ENCODE results near the gene CMC4. TPM values are rescaled to one million over a fixed set of nuclear protein-coding genes. Genes with fewer than 3 reads are reported as not detected.

CMC4 gene, protein sequence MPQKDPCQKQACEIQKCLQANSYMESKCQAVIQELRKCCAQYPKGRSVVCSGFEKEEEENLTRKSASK
- 6.4 TPM for polyA plus RNA-seq (2013, experiment 1 of 2)
- 5.5 TPM for polyA plus RNA-seq (2013, experiment 2 of 2)

DNA sequence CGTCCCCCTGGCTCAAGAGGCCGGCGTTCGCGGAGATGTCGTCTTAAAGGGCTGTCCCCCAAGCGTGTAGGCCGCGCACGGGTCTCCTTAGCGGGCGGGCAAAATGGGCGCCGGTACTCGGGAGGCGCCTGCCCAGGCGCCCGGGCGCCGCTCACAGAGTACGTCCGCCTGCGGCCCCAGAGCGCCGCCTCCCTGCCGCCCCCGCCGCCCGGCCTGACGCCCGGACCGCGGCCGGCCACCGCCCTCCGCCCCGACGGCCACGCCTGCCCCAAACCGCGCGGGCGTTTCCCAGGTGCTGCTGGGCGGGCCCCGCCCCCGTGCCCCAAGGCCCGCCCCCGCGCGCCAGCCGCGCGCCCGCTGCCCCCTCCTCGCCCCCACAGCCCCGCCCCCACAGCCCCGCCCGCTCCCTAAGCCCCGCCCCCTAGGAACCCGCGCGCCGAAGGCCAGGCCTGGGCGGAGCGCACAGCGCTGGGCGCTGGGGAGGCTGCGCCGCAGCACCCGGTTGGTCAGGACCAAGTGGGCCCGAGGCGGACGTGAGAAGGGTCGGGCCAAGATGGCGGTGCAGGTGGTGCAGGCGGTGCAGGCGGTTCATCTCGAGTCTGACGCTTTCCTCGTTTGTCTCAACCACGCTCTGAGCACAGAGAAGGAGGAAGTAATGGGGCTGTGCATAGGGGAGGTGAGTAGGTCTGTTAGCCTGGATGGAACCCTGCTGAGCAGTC, at the start of gene CMC4, which contains the start of the genes BRCC3 and MTCP1:
TSS of gene CMC4 (minus strand) at position 162 of the 719 bp plus-strand sequence. CDS start 7,113 bp downstream, outside the sequence.
TSS of gene BRCC3 (plus strand) at position 534 of the 719 bp plus-strand sequence. CDS start at position 554, 20 bp downstream.
TSS of gene MTCP1 (minus strand) at position 162 of the 719 bp plus-strand sequence. CDS start 5,126 bp downstream, outside the sequence.
- Histone ChIP-seq H3K9ac (ENCODE audit: low read length) (peak within 1 kb of the TSS; percentile 88), H3K18ac (ENCODE audit: low read length) (peak within 1 kb of the TSS; percentile 42), H3K23ac (ENCODE audit: low read length) (no peak within 1 kb of the TSS), H3K4me1 (ENCODE audit: control insufficient read depth, low read depth, low read length) (no peaks in the 10 kb centered on the region), H3K36me3 (ENCODE audit: control insufficient read depth, insufficient read depth, low read length) (no peaks in the 10 kb centered on the region), H4K5ac (ENCODE audit: low read length) (no peak within 1 kb of the TSS), H4K8ac (ENCODE audit: low read depth, low read length) (no peak within 1 kb of the TSS), H3K27ac (ENCODE audit: low read depth, low read length) (peak within 1 kb of the TSS; percentile 44), H3K4ac (ENCODE audit: low read depth, low read length) (peak within 1 kb of the TSS; percentile 81), H3K27me3 (ENCODE audit: insufficient read depth, low read length, poor library complexity) (no peaks in the 10 kb centered on the region), H3K79me1 (ENCODE audit: low read length) (no peaks in the 10 kb centered on the region), H3K4me2 (ENCODE audit: low read length) (peak within 1 kb of the TSS; percentile 59), H2BK5ac (ENCODE audit: low read length) (no peak within 1 kb of the TSS), H2BK15ac (replicated peaks; ENCODE audit: low read depth) (no peak within 1 kb of the TSS), H3K4me3 (ENCODE audit: low read length) (peak within 1 kb of the TSS; percentile 91), H2BK120ac (ENCODE audit: low read depth, low read length) (no peak within 1 kb of the TSS), H3K79me2 (ENCODE audit: control insufficient read depth, insufficient read depth, low read length) (peaks cover 3% of the 10 kb centered on the region), H3K56ac (ENCODE audit: low read length) (peak within 1 kb of the TSS; percentile 98), H2AK5ac (ENCODE audit: low read length) (no peak within 1 kb of the TSS)
- DNase-seq, result peak; percentile 86
- WGBS (ENCODE audit: extremely low coverage, insufficient coverage, low lambda C conversion rate), result no CpG with 5 or more reads among the region's 81 CpGs

DNA sequence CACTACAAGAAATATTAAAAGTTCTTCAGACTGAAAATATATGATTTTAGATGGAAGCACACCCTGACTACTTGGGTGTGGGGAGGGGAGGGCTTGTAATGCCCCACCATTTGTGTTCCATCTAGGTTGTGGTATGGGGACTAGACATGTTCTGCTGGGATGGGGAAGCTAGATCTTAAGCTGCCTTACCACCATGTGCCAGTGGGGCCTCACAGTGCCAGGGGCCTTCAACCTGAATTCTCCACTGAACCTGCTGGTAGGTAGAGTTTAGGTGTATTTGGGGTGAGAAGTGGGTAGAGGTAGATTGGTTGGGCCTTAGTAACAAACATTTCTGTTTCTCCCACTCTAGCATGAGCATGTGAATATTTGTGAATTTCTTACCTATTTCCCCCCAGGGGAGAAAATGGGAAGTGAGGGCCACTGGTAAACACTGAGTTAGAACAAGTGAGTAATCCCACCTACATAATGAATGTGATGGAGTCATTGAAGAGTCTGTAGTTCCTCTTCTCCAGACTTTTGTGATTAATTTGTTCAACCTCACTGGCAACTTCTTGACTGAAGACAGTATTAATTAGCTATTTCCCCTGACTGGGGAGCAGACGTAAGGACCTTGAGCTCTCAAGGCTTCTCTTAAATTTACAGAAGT, 44.4 kb upstream of the CMC4 start:
- Histone ChIP-seq H3K79me2 (ENCODE audit: control insufficient read depth, insufficient read depth, low read length) (no peaks in the 10 kb centered on the region), H3K4me1 (ENCODE audit: control insufficient read depth, low read depth, low read length) (no peaks in the 10 kb centered on the region), H3K9ac (ENCODE audit: low read length) (no peak overlapping the region), H3K36me3 (ENCODE audit: control insufficient read depth, insufficient read depth, low read length) (no peaks in the 10 kb centered on the region), H4K8ac (ENCODE audit: low read depth, low read length) (no peak overlapping the region), H4K5ac (ENCODE audit: low read length) (no peak overlapping the region), H3K4me3 (ENCODE audit: low read length) (no peak overlapping the region), H3K27me3 (ENCODE audit: insufficient read depth, low read length, poor library complexity) (no peaks in the 10 kb centered on the region), H3K4me2 (ENCODE audit: low read length) (no peak overlapping the region), H3K23ac (ENCODE audit: low read length) (no peak overlapping the region), H3K56ac (ENCODE audit: low read length) (no peak overlapping the region), H2BK15ac (replicated peaks; ENCODE audit: low read depth) (no peak overlapping the region), H3K27ac (ENCODE audit: low read depth, low read length) (no peak overlapping the region), H2AK5ac (ENCODE audit: low read length) (no peak overlapping the region), H2BK5ac (ENCODE audit: low read length) (no peak overlapping the region), H3K18ac (ENCODE audit: low read length) (no peak overlapping the region), H3K4ac (ENCODE audit: low read depth, low read length) (no peak overlapping the region), H2BK120ac (ENCODE audit: low read depth, low read length) (no peak overlapping the region), H3K79me1 (ENCODE audit: low read length) (no peaks in the 10 kb centered on the region)
- no peak for DNase-seq
- no CpG with 5 or more reads among the region's 1 CpG for WGBS (ENCODE audit: extremely low coverage, insufficient coverage, low lambda C conversion rate)

DNA sequence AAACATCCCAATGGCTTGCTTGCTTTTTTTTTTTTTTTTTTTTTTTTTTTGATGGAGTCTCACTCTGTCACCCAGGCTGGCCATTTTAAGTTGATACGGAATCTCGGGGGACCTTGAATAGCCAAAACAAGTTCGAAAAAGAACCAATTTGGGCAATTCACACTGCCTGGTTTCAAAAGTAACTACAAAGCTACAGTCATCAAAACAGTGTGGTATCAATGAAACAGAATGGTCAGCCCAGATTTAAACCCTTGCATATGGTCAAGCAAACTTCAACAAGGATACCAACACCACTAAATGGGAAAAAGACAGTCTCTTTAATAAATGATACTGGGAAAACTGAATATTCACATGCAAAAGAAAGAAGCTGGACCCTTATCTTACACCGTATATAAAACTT, 42.2 kb upstream of the CMC4 start:
- Histone ChIP-seq H3K4me3 (ENCODE audit: low read length) (no peak overlapping the region), H3K79me1 (ENCODE audit: low read length) (no peaks in the 10 kb centered on the region), H4K8ac (ENCODE audit: low read depth, low read length) (no peak overlapping the region), H3K23ac (ENCODE audit: low read length) (no peak overlapping the region), H3K79me2 (ENCODE audit: control insufficient read depth, insufficient read depth, low read length) (no peaks in the 10 kb centered on the region), H3K27ac (ENCODE audit: low read depth, low read length) (no peak overlapping the region), H3K36me3 (ENCODE audit: control insufficient read depth, insufficient read depth, low read length) (no peaks in the 10 kb centered on the region), H2BK15ac (replicated peaks; ENCODE audit: low read depth) (no peak overlapping the region), H3K27me3 (ENCODE audit: insufficient read depth, low read length, poor library complexity) (no peaks in the 10 kb centered on the region), H3K9ac (ENCODE audit: low read length) (no peak overlapping the region), H4K5ac (ENCODE audit: low read length) (no peak overlapping the region), H3K4me2 (ENCODE audit: low read length) (no peak overlapping the region), H3K18ac (ENCODE audit: low read length) (no peak overlapping the region), H2AK5ac (ENCODE audit: low read length) (no peak overlapping the region), H3K4ac (ENCODE audit: low read depth, low read length) (no peak overlapping the region), H3K4me1 (ENCODE audit: control insufficient read depth, low read depth, low read length) (no peaks in the 10 kb centered on the region), H2BK5ac (ENCODE audit: low read length) (no peak overlapping the region), H3K56ac (ENCODE audit: low read length) (no peak overlapping the region), H2BK120ac (ENCODE audit: low read depth, low read length) (no peak overlapping the region)
- no CpG with 5 or more reads among the region's 4 CpGs for WGBS (ENCODE audit: extremely low coverage, insufficient coverage, low lambda C conversion rate)
- DNase-seq, result no peak

DNA sequence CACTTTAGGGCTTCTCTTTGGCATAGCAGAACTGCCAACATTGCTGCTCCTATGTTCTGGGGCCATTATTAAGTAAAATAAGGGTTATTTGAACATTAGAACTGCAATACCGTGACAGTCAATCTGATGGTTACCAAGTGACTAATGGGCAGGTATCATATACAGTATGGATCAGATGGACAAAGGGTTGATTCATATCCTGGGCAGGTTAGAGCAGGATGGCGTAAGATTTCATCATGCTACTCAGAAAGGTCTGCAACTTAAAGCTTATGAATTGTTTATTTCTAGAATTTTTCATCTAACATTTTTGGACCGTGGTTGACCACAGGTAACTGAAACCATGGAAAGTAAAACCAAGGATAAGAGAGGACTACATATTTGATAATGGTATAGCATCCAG, 41.2 kb upstream of the CMC4 start:
- Histone ChIP-seq H4K5ac (ENCODE audit: low read length) (no peak overlapping the region), H3K4me2 (ENCODE audit: low read length) (no peak overlapping the region), H2BK120ac (ENCODE audit: low read depth, low read length) (no peak overlapping the region), H3K27me3 (ENCODE audit: insufficient read depth, low read length, poor library complexity) (no peaks in the 10 kb centered on the region), H3K9ac (ENCODE audit: low read length) (no peak overlapping the region), H3K27ac (ENCODE audit: low read depth, low read length) (no peak overlapping the region), H3K23ac (ENCODE audit: low read length) (no peak overlapping the region), H3K36me3 (ENCODE audit: control insufficient read depth, insufficient read depth, low read length) (no peaks in the 10 kb centered on the region), H3K79me2 (ENCODE audit: control insufficient read depth, insufficient read depth, low read length) (no peaks in the 10 kb centered on the region), H2BK15ac (replicated peaks; ENCODE audit: low read depth) (no peak overlapping the region), H3K4ac (ENCODE audit: low read depth, low read length) (no peak overlapping the region), H3K4me1 (ENCODE audit: control insufficient read depth, low read depth, low read length) (no peaks in the 10 kb centered on the region), H4K8ac (ENCODE audit: low read depth, low read length) (no peak overlapping the region), H2BK5ac (ENCODE audit: low read length) (no peak overlapping the region), H3K56ac (ENCODE audit: low read length) (no peak overlapping the region), H2AK5ac (ENCODE audit: low read length) (no peak overlapping the region), H3K18ac (ENCODE audit: low read length) (no peak overlapping the region), H3K79me1 (ENCODE audit: low read length) (no peaks in the 10 kb centered on the region), H3K4me3 (ENCODE audit: low read length) (no peak overlapping the region)
- DNase-seq, result no peak
- WGBS (ENCODE audit: extremely low coverage, insufficient coverage, low lambda C conversion rate), result no CpG with 5 or more reads among the region's 3 CpGs

DNA sequence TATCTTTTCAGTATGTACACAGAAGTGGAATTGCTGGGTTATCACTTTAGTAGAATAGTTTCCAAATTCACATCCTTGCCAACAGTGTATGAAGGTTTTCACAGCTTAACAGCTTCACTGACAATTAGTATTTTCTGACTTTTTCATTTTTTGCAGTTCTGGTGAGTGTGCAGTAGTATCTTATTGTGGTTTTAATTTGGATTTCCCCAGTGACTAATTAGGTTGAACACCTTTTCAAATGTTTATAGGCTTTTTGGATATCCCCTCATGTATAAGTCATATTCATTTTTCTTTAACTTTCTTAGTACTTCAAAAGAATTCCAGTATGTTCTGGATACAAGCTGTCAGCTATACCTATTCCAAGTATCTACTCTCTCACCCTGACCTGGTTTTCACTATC, 37.5 kb upstream of the CMC4 start:
- Histone ChIP-seq H3K4me1 (ENCODE audit: control insufficient read depth, low read depth, low read length) (no peaks in the 10 kb centered on the region), H2BK15ac (replicated peaks; ENCODE audit: low read depth) (no peak overlapping the region), H3K18ac (ENCODE audit: low read length) (no peak overlapping the region), H3K79me2 (ENCODE audit: control insufficient read depth, insufficient read depth, low read length) (no peaks in the 10 kb centered on the region), H3K4me3 (ENCODE audit: low read length) (no peak overlapping the region), H3K4me2 (ENCODE audit: low read length) (no peak overlapping the region), H2AK5ac (ENCODE audit: low read length) (no peak overlapping the region), H3K27me3 (ENCODE audit: insufficient read depth, low read length, poor library complexity) (no peaks in the 10 kb centered on the region), H3K79me1 (ENCODE audit: low read length) (no peaks in the 10 kb centered on the region), H3K27ac (ENCODE audit: low read depth, low read length) (no peak overlapping the region), H3K23ac (ENCODE audit: low read length) (no peak overlapping the region), H3K56ac (ENCODE audit: low read length) (no peak overlapping the region), H2BK120ac (ENCODE audit: low read depth, low read length) (no peak overlapping the region), H4K5ac (ENCODE audit: low read length) (no peak overlapping the region), H3K9ac (ENCODE audit: low read length) (no peak overlapping the region), H3K4ac (ENCODE audit: low read depth, low read length) (no peak overlapping the region), H4K8ac (ENCODE audit: low read depth, low read length) (no peak overlapping the region), H2BK5ac (ENCODE audit: low read length) (no peak overlapping the region), H3K36me3 (ENCODE audit: control insufficient read depth, insufficient read depth, low read length) (no peaks in the 10 kb centered on the region)
- no peak for DNase-seq
